ENCODE measurements around the gene CCDC154. TPM values are rescaled to one million over a fixed set of nuclear protein-coding genes. Genes with fewer than 3 reads are reported as not detected.

CCDC154 gene
- total and polyA plus RNA-seq, 2 of the 4 experiments (the other 2 are of a cell fraction): 0.09 TPM; not detected in 1

GRCh38 chr16:1451702-1452392, 7.5 kb upstream of the CCDC154 start:
- TF ChIP-seq, protein P1, sequence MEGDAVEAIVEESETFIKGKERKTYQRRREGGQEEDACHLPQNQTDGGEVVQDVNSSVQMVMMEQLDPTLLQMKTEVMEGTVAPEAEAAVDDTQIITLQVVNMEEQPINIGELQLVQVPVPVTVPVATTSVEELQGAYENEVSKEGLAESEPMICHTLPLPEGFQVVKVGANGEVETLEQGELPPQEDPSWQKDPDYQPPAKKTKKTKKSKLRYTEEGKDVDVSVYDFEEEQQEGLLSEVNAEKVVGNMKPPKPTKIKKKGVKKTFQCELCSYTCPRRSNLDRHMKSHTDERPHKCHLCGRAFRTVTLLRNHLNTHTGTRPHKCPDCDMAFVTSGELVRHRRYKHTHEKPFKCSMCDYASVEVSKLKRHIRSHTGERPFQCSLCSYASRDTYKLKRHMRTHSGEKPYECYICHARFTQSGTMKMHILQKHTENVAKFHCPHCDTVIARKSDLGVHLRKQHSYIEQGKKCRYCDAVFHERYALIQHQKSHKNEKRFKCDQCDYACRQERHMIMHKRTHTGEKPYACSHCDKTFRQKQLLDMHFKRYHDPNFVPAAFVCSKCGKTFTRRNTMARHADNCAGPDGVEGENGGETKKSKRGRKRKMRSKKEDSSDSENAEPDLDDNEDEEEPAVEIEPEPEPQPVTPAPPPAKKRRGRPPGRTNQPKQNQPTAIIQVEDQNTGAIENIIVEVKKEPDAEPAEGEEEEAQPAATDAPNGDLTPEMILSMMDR (conservative IDR thresholded peaks at IDR 0.05; ENCODE audit: low read depth, low read length): no peak
- TF ChIP-seq ELK1 (IDR thresholded peaks at IDR 0.05; ENCODE audit: borderline replicate concordance, low read depth, low read length): no peak
- no peak for TF ChIP-seq FOS (IDR thresholded peaks at IDR 0.05; ENCODE audit: low read depth, low read length)
- TF ChIP-seq MAZ (IDR thresholded peaks at IDR 0.05; ENCODE audit: borderline replicate concordance, low read depth, low read length): no peak
- no peak for TF ChIP-seq RAD21 (IDR thresholded peaks at IDR 0.05; ENCODE audit: low read length)
- TF ChIP-seq RFX5 (IDR thresholded peaks at IDR 0.05; ENCODE audit: low read depth, low read length): no peak
- TF ChIP-seq RCOR1 (IDR thresholded peaks at IDR 0.05; ENCODE audit: insufficient replicate concordance, low read length): no peak
- no peak for TF ChIP-seq SMC3 (IDR thresholded peaks at IDR 0.05; ENCODE audit: low read depth, low read length)
- no peak for TF ChIP-seq POLR2A (IDR thresholded peaks at IDR 0.05; ENCODE audit: low read depth, low read length)
- Histone ChIP-seq H2AK9ac (replicated peaks; ENCODE audit: low read depth, low read length, poor library complexity) (no peak overlapping the region), H3K4me3 (ENCODE audit: insufficient read depth, low read depth, low read length) (no peak overlapping the region), H2BK20ac (ENCODE audit: low read depth, low read length) (no peak overlapping the region), H3K27me3 (ENCODE audit: control insufficient read depth, insufficient read depth, low read length) (no peaks in the 10 kb centered on the region), H3K79me1 (ENCODE audit: low read depth in 1 of 2, low read length in 2 of 2) (no peaks in the 10 kb centered on the region), H3K14ac (replicated peaks; ENCODE audit: low read depth, low read length) (no peak overlapping the region), H2BK15ac (ENCODE audit: low read depth, low read length) (no peak overlapping the region), H3K9me1 (ENCODE audit: insufficient read depth, low read length) (no peaks in the 10 kb centered on the region), H3K9ac (ENCODE audit: low read depth, low read length) (no peak overlapping the region), H3K23ac (ENCODE audit: low read depth, low read length) (no peak overlapping the region), H2AFZ (replicated peaks; ENCODE audit: low read length, poor library complexity) (no peak overlapping the region), H4K8ac (ENCODE audit: low read depth in 2 of 2, low read length in 2 of 2) (no peak overlapping the region), H4K20me1 (ENCODE audit: insufficient read depth, low read length) (no peaks in the 10 kb centered on the region), H3K4ac (ENCODE audit: low read depth, low read length) (no peak overlapping the region), H3K4me1 (ENCODE audit: control insufficient read depth, insufficient read depth, low read length) (no peaks in the 10 kb centered on the region), H3K9me3 (ENCODE audit: control insufficient read depth, insufficient read depth, low read length) (no peaks in the 10 kb centered on the region), H2AK5ac (ENCODE audit: low read depth, low read length) (no peak overlapping the region), H4K5ac (ENCODE audit: low read depth, low read length) (no peak overlapping the region), H3K4me2 (ENCODE audit: low read depth, low read length) (no peak overlapping the region), H4K91ac (ENCODE audit: insufficient read depth, low read depth, low read length) (no peak overlapping the region), H3K18ac (ENCODE audit: low read depth, low read length) (no peak overlapping the region), H3K56ac (ENCODE audit: extremely low read depth, insufficient read depth, low read length) (no peak overlapping the region), H2BK120ac (ENCODE audit: low read depth, low read length) (no peak overlapping the region), H2BK5ac (ENCODE audit: low read depth, low read length, poor library complexity, severe bottlenecking) (no peak overlapping the region), H3K27ac (ENCODE audit: insufficient read depth, low read length) (no peak overlapping the region), H3K36me3 (ENCODE audit: control insufficient read depth, insufficient read depth, low read length) (peaks cover 51% of the 10 kb centered on the region)
- intact Hi-C loops (cut with micrococcal nuclease) (no loop called here), dilution Hi-C loops (cut with HindIII; ENCODE audit: low sequenced_read_pairs, unreplicated experiment) (no loop called here), in situ Hi-C loops (cut with MboI; ENCODE audit: low sequenced_read_pairs) (no loop called here)
- ChIA-PET CTCF (no interaction called here), POLR2A (ENCODE audit: unreplicated experiment) (no interaction called here)
- no TSS peak for BruUV-seq (replicated peaks)
- DNase-seq: no peak
- 95% methylated on average over 14 of the region's 34 CpGs; no CpG with 5 or more reads in 1 of the 2 experiments for WGBS, 2 experiments (ENCODE audit: extremely low coverage in 2 of 2, insufficient read length in 1 of 2)
- no peak for ATAC-seq (ENCODE audit: low read depth)

All from IMR-90 (cell line).